HL-60 (cell line): ENCODE measurements around the gene OFD1.
A peak's percentile ranks its signal among the peaks of the same experiment; 100 is the strongest.
"Not testable (repeated sequence)": the region's sequence is repeated elsewhere in the genome, so short reads cannot be mapped to it uniquely, and the experiment has no call there.

Experiments
- DNase-seq, 2 experiments: peaks; one replicate each; pipeline ENCODE4 v3.0.0-alpha.2; 2010 to 2020; ENCODE audit warnings: low read depth in 1 of 2, low spot score in 1 of 2
- H3K27ac ChIP-seq: fragments of 250-450 bp; sonication (Bioruptor Pico); replicated peaks from 2 replicates; pipeline ENCODE4 v1.5.1; 2020; ENCODE audit warnings: mild to moderate bottlenecking, moderate library complexity
- H3K27me3 ChIP-seq: fragments of 250-450 bp; sonication (Bioruptor Pico); 2 replicates; pipeline ENCODE4 v1.5.1; 2021; ENCODE audit warnings: mild to moderate bottlenecking, moderate library complexity; ENCODE audit not compliant: insufficient read depth, poor library complexity, severe bottlenecking
- H3K4me3 ChIP-seq: replicated peaks from 2 replicates; pipeline ENCODE4 v1.5.1; 2011; ENCODE audit warnings: mild to moderate bottlenecking, control low read depth, low read length; ENCODE audit not compliant: insufficient read depth
- GABPA ChIP-seq: IDR thresholded peaks from 2 replicates; pipeline ENCODE4 v1.6.1; 2012; ENCODE audit warnings: low read depth
- POLR2AphosphoS5 ChIP-seq: IDR thresholded peaks from 2 replicates; pipeline ENCODE4 v1.6.1; 2012; ENCODE audit warnings: low read depth
- SPI1 ChIP-seq: IDR thresholded peaks from 2 replicates; pipeline ENCODE4 v1.6.1; 2012; ENCODE audit warnings: low read depth, mild to moderate bottlenecking, borderline replicate concordance
- TF ChIP-seq, protein P1 (sequence below): IDR thresholded peaks from 2 replicates; pipeline ENCODE4 v1.6.1; 2012; ENCODE audit warnings: low read depth; ENCODE audit not compliant: insufficient replicate concordance
- TF ChIP-seq, protein P2 (sequence below): IDR thresholded peaks from one replicate; pipeline ENCODE4 v1.5.1; 2011; ENCODE audit warnings: low read length, control low read depth, inconsistent platforms; ENCODE audit not compliant: insufficient read depth

Gene OFD1

DNA sequence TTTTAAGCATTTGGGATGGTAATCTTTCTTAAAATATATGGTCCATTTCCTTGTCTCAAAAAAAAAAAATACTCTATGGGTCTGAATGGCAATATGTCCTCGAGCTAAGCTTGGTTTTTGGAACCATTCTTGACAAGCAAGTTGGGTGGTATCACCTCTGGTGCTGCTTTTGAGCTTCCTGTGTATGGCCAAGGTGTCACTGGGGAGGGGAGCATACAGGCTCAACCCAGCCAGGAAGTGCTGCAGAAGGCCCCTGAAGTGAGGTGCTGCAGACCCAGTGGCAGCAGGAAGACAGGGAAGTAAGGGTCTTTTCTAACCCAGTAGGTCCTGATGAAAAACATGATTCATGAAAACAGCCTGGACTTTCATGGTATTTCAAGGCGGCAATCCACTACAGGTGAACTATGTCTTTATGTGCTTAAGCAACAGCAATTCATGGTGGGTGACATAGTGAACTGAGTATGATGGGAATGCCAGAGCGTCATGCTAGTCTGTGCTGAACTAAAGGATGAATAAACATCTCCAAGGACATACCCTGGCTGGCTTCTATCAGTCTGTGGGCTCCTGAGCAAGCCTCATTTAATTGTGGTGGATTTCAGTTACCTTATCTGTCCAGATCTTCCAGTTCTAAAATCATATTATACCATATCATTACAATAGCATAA, 15.2 kb upstream of the OFD1 start:
- H3K27me3 ChIP-seq = no peaks in the 10 kb centered on the region
- no peak for DNase-seq
- no peak overlapping the region for H3K4me3 ChIP-seq
- TF ChIP-seq, protein P1, sequence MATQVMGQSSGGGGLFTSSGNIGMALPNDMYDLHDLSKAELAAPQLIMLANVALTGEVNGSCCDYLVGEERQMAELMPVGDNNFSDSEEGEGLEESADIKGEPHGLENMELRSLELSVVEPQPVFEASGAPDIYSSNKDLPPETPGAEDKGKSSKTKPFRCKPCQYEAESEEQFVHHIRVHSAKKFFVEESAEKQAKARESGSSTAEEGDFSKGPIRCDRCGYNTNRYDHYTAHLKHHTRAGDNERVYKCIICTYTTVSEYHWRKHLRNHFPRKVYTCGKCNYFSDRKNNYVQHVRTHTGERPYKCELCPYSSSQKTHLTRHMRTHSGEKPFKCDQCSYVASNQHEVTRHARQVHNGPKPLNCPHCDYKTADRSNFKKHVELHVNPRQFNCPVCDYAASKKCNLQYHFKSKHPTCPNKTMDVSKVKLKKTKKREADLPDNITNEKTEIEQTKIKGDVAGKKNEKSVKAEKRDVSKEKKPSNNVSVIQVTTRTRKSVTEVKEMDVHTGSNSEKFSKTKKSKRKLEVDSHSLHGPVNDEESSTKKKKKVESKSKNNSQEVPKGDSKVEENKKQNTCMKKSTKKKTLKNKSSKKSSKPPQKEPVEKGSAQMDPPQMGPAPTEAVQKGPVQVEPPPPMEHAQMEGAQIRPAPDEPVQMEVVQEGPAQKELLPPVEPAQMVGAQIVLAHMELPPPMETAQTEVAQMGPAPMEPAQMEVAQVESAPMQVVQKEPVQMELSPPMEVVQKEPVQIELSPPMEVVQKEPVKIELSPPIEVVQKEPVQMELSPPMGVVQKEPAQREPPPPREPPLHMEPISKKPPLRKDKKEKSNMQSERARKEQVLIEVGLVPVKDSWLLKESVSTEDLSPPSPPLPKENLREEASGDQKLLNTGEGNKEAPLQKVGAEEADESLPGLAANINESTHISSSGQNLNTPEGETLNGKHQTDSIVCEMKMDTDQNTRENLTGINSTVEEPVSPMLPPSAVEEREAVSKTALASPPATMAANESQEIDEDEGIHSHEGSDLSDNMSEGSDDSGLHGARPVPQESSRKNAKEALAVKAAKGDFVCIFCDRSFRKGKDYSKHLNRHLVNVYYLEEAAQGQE = no peak
- TF ChIP-seq, protein P2, sequence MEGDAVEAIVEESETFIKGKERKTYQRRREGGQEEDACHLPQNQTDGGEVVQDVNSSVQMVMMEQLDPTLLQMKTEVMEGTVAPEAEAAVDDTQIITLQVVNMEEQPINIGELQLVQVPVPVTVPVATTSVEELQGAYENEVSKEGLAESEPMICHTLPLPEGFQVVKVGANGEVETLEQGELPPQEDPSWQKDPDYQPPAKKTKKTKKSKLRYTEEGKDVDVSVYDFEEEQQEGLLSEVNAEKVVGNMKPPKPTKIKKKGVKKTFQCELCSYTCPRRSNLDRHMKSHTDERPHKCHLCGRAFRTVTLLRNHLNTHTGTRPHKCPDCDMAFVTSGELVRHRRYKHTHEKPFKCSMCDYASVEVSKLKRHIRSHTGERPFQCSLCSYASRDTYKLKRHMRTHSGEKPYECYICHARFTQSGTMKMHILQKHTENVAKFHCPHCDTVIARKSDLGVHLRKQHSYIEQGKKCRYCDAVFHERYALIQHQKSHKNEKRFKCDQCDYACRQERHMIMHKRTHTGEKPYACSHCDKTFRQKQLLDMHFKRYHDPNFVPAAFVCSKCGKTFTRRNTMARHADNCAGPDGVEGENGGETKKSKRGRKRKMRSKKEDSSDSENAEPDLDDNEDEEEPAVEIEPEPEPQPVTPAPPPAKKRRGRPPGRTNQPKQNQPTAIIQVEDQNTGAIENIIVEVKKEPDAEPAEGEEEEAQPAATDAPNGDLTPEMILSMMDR = no peak
- TF ChIP-seq SPI1 (no peak), GABPA (no peak), POLR2AphosphoS5 (no peak)
- no peak overlapping the region for H3K27ac ChIP-seq

DNA sequence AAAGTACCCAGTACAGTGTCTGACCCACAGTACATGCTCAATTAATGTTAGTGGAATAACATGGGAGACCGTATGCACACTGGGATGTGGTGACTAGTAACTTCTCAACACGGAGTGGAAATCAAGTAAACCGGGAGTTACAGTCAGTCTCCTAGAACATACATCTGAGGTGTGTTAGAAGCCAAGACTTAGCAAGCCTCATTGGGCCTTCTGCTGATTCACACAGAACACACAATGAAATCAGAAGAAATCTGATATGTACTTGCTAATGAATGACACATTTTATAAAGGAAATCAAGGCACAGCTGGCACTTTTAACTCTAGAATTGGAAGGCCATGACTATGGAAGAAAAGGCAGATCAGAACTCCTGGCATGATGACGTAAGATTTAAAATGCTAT, 13.2 kb upstream of the OFD1 start:
- no peak for DNase-seq
- H3K4me3 ChIP-seq = no peak overlapping the region
- no peak overlapping the region for H3K27ac ChIP-seq
- TF ChIP-seq POLR2AphosphoS5 (no peak), GABPA (no peak), SPI1 (no peak)
- TF ChIP-seq, protein P2 = no peak
- TF ChIP-seq, protein P1 = no peak
- H3K27me3 ChIP-seq = no peaks in the 10 kb centered on the region

DNA sequence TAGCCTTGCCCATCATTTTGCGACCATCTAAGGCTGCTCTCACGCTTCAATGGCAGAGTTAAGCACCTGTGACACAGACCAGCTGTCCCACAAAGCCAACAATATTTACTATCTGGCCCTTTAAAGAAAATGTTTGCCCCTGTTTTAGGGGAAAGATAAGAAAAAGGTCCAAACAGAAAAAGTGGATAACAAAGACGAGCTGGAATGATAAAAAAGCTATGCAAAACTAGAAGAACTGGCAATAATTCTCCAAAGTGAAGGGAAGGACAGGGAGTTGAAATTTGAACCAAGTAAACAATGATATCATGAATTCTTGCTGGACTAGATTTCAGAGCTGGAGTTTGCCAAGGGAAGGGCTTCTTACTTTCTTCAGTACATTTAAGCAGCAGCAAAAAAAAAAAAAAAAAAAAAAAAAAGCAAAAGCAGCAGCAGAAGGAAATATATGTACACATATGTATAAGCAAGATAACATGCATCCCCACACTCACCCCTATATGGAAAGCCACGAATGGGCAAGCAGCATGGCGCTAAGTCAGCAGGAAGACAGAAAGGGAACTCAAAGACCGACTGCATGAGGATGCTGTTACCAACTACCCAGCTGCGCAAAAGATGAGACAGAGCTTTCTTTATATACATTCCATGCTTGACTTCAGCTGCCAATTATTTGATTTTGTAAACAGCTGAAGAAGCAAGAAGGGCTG, 12.6 kb upstream of the OFD1 start:
- no peak overlapping the region for H3K27ac ChIP-seq
- TF ChIP-seq SPI1 (0 out of 2 replicates have a peak, but pooled peaks have one; percentile 3), POLR2AphosphoS5 (no peak)
- DNase-seq = peak in 1 of 2 experiments; percentile 11
- no peak overlapping the region for H3K4me3 ChIP-seq
- no peaks in the 10 kb centered on the region for H3K27me3 ChIP-seq

DNA sequence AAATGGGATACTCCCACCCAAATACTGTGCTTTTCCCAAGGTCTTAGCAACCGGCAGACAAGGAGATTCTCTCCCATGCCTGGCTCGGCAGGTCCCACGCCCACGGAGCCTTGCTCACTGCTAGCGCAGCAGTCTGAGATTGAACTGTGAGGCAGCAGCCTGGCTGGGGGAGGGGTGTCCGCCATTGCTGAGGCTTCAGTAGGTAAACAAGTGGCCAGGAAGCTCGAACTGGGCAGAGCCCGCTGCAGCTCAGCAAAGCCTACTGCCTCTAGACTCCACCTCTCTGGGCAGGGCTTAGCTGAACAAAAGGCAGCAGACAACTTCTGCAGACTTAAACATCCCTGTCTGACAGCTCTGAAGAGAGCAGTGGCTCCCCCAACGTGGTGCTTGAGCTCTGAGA, 9.7 kb upstream of the OFD1 start:
- H3K27ac ChIP-seq, H3K27me3 ChIP-seq, DNase-seq, H3K4me3 ChIP-seq: not testable (repeated sequence)

DNA sequence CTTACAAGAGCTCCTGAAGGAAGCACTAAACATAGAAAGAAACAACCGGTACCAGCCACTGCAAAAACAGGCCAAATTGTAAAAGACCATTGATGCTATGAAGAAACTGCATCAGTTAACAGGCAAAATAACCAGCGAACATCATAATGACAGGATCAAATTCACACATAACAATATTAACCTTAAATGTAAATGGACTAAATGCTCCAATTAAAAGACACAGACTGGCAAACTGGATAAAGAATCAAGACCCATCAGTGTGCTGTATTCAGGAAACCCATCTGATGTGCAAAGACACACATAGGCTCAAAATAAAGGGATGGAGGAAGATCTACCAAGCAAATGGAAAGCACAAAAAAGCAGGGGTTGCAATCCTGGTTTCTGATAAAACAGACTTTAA, 8.0 kb upstream of the OFD1 start:
- not testable (repeated sequence) for H3K27ac ChIP-seq, H3K4me3 ChIP-seq, DNase-seq, H3K27me3 ChIP-seq

DNA sequence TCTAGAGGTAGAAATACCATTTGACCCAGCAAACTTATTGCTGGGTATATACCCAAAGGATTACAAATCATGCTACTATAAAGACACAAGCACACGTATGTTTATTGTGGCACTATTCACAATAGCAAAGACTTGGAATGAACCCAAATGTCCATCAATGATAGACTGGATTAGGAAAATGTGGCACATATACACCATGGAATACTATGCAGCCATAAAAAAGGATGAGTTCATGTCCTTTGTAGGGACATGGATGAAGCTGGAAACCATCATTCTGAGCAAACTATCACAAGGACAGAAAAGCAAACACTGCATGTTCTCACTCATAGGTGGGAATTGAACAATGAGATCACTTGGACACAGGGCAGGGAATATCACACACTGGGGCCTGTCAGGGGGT, 4.0 kb upstream of the OFD1 start:
- H3K27ac ChIP-seq, H3K4me3 ChIP-seq, DNase-seq, H3K27me3 ChIP-seq: not testable (repeated sequence)
